ENCODE data around the gene FOLR2.
"Not testable (repeated sequence)": the region's sequence is repeated elsewhere in the genome, so short reads cannot be mapped to it uniquely, and the experiment has no call there.

FOLR2 gene

GRCh38 chr11:72243173-72244059 is 26.8 kb downstream of the FOLR2 start:
- DNase-seq, result no peak

GRCh38 chr11:72244060-72244360 is 27.4 kb downstream of the FOLR2 start, which contains the start of gene PHOX2A:
TSS of gene PHOX2A (minus strand) at chr11:72244176. CDS start at chr11:72244004, 172 bp downstream.
- no peak for DNase-seq

GRCh38 chr11:72244361-72245262 is 28.0 kb downstream of the FOLR2 start:
- no peak for DNase-seq

GRCh38 chr11:72245263-72245816 is 28.7 kb downstream of the FOLR2 start:
- DNase-seq, result no peak

GRCh38 chr11:72247584-72247983 is 31.0 kb downstream of the FOLR2 start:
- DNase-seq, result no peak

- no peak for DNase-seq
These were observed 33.4 kb downstream of the FOLR2 start for GRCh38 chr11:72249961-72250360.

GRCh38 chr11:72250661-72251464 is 34.3 kb downstream of the FOLR2 start:
- DNase-seq, result no peak

- DNase-seq, result no peak
These were observed 35.0 kb downstream of the FOLR2 start for GRCh38 chr11:72251614-72252013.

- DNase-seq, result no peak
These were observed 36.8 kb downstream of the FOLR2 start for GRCh38 chr11:72253392-72253791.

GRCh38 chr11:72254299-72254993 is 37.9 kb downstream of the FOLR2 start:
- no peak for DNase-seq

GRCh38 chr11:72257570-72257969 is 41.0 kb downstream of the FOLR2 start:
- DNase-seq, result no peak

GRCh38 chr11:72259490-72259889 is 42.9 kb downstream of the FOLR2 start:
- DNase-seq, result no peak

- no peak for DNase-seq
These were observed 44.0 kb downstream of the FOLR2 start for GRCh38 chr11:72260574-72260973.

- DNase-seq, result no peak
These were observed 46.8 kb downstream of the FOLR2 start for GRCh38 chr11:72263361-72263760.

GRCh38 chr11:72265951-72266350 is 49.4 kb downstream of the FOLR2 start:
- no peak for DNase-seq

GRCh38 chr11:72266960-72267359 is 50.4 kb downstream of the FOLR2 start:
- not testable (repeated sequence) for DNase-seq

- DNase-seq, result no peak
These were observed 51.5 kb downstream of the FOLR2 start for GRCh38 chr11:72267956-72268617.

Measured in NCI-H1092 (cell line).